Body of pancreas (tissue), 4 donors: ENCODE measurements around the gene IL3. TPM values are rescaled to one million over a fixed set of nuclear protein-coding genes. Genes with fewer than 3 reads are reported as not detected.

Experiments
- ATAC-seq: fragments of 150-250 bp; one replicate; pipeline ENCODE4 v1.9.1; 2016
- DNase-seq, 4 donors: peaks; one replicate each; pipeline ENCODE4 v3.0.0-alpha.2; 2019
- H3K27ac ChIP-seq, 4 donors: fragments of 200-600 bp; sonication (generic); 1 replicate in 3 of 4; 2 replicates in 1 of 4; pipeline versions ENCODE4 v1.5.1 to v1.6.1; 2016 to 2019; ENCODE audit warnings: mild to moderate bottlenecking in 1 of 4, mixed read lengths in 1 of 4, moderate library complexity in 1 of 4
- H3K27me3 ChIP-seq, 2 donors: fragments of 200-600 bp; sonication (generic); one replicate each; pipeline ENCODE4 v1.6.0; 2016; ENCODE audit warnings: mild to moderate bottlenecking in 1 of 2
- H3K36me3 ChIP-seq, 2 donors: fragments of 200-600 bp; sonication (generic); replicated peaks in 1 of 2; 2 replicates each; pipeline ENCODE4 v1.5.1; 2016; ENCODE audit warnings: low read depth in 2 of 2; ENCODE audit not compliant: insufficient read depth in 1 of 2
- H3K4me1 ChIP-seq: fragments of 200-600 bp; sonication (generic); one replicate; pipeline ENCODE4 v1.6.0; 2016
- H3K4me3 ChIP-seq, 2 donors: fragments of 200-600 bp; sonication (generic); 1 replicate in 1 of 2; 2 replicates in 1 of 2; pipeline ENCODE4 v1.5.1; 2016 to 2019
- H3K9me3 ChIP-seq, 3 donors: fragments of 200-600 bp; sonication (generic); 1 replicate in 2 of 3; 2 replicates in 1 of 3; pipeline ENCODE4 v1.5.1; 2016
- POLR2A ChIP-seq, 3 donors: fragments of 450-650 bp; IDR thresholded peaks; one replicate each; pipeline ENCODE4 v1.6.1; 2016; ENCODE audit warnings: antibody characterized with exemption in 3 of 3, mild to moderate bottlenecking in 2 of 3
- WGBS, 2 donors: methylation state at CpG; one replicate each; pipeline ENCODE4 v1.1.5; 2017; 5-methylcytosine and 5-hydroxymethylcytosine counted together
- intact Hi-C: fragments of 100-400 bp; cut with DNase I; formaldehyde crosslinking; loops from one replicate; pipeline ENCODE4 v1.15.1; 2023
- total RNA-seq, 2 donors: library from RNA; depleted of rRNA; stranded (reverse); fragments of >200 nt; gene quantifications; one replicate each; pipeline ENCODE4 v1.1.0, GENCODE V29; 2016
- TF ChIP-seq, protein P1 (sequence below), 7 experiments: fragments of 450-650 bp in 4 of 7; fragments of 200-600 bp in 3 of 7; sonication (generic) in 3 of 7; IDR thresholded peaks; one replicate each; pipeline ENCODE4 v1.5.1; 2016 to 2019; ENCODE audit warnings: antibody characterized with exemption in 7 of 7

Gene IL3
- total RNA-seq, 2 donors from 2014 or later = not detected

DNA sequence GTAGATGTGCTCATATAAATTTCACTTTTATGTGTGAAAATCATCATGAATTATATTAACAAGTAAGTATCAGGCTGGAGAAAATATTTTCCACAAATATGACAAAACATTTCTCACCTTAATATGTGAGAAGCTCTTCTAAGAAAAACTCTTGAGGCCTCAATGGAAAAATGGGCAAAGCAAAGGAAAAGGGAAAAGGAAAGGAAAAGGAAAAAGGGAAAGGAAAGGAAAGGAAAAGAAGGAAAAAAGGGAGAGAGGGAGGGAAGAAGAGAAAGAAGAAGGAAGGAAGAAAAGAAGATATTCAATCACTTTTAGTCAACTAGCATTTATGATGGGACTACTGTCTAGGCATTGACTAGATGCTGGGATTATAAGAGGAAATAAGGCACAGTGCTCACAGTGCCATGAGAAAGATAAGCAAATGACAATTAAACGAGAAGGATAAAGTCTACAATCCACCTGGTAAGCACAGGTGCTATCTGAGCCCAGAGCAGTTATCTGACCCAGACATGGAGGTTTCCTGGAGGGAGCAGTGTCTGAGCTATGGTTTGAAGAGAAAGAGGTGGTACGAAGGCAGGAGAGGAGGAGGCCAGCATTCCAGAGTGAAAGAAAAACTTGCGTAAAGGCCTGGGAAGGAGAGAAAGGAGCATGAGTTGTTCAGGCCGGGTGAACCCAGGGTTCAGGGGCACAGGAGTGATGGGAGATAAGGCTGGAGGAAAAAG, 30.7 kb upstream of the IL3 start:
- Histone ChIP-seq H3K4me3 (no peak overlapping the region), H3K27ac (no peak overlapping the region), H3K27me3 (peaks cover 0 to 4% of the 10 kb centered on the region in 2 donors), H3K9me3 (no peaks in the 10 kb centered on the region), H3K4me1 (no peaks in the 10 kb centered on the region), H3K36me3 (no peaks in the 10 kb centered on the region)
- no peak for ATAC-seq
- DNase-seq = no peak
- no peak for TF ChIP-seq POLR2A (IDR thresholded peaks at IDR 0.05)
- TF ChIP-seq, protein P1, sequence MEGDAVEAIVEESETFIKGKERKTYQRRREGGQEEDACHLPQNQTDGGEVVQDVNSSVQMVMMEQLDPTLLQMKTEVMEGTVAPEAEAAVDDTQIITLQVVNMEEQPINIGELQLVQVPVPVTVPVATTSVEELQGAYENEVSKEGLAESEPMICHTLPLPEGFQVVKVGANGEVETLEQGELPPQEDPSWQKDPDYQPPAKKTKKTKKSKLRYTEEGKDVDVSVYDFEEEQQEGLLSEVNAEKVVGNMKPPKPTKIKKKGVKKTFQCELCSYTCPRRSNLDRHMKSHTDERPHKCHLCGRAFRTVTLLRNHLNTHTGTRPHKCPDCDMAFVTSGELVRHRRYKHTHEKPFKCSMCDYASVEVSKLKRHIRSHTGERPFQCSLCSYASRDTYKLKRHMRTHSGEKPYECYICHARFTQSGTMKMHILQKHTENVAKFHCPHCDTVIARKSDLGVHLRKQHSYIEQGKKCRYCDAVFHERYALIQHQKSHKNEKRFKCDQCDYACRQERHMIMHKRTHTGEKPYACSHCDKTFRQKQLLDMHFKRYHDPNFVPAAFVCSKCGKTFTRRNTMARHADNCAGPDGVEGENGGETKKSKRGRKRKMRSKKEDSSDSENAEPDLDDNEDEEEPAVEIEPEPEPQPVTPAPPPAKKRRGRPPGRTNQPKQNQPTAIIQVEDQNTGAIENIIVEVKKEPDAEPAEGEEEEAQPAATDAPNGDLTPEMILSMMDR (IDR thresholded peaks at IDR 0.05) = no peak
- 66 to 73% methylated on average over 4 of the region's 4 CpGs for WGBS, 2 donors
- intact Hi-C loops = no loop called here

DNA sequence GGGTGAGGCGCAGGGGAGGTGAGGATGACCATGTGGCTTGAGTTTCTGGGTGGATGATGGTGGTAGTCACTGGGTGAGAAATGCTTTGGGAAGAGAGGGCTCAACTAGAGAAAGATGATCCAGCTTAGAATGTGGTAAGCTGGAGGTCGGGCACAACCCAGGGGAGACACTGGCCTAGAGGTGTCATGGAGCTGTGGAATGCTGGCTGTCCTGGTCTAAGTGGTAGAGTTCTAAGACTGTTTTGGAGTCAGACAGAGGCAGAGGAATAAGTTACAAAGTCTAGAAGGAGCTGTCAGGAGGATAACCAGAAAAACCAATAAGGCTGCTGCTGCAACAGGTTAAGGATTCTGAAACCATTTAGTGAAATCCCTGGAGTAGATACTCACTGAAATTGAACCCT, 29.8 kb upstream of the IL3 start:
- no peak for TF ChIP-seq POLR2A (IDR thresholded peaks at IDR 0.05)
- TF ChIP-seq, protein P1 (IDR thresholded peaks at IDR 0.05) = no peak
- DNase-seq = no peak
- Histone ChIP-seq H3K4me1 (no peaks in the 10 kb centered on the region), H3K4me3 (no peak overlapping the region), H3K27ac (no peak overlapping the region), H3K27me3 (peaks cover 0 to 4% of the 10 kb centered on the region in 2 donors), H3K36me3 (no peaks in the 10 kb centered on the region), H3K9me3 (no peaks in the 10 kb centered on the region)
- intact Hi-C loops = no loop called here
- WGBS, 2 donors = 76 to 94% methylated on average over 2 of the region's 2 CpGs
- no peak for ATAC-seq

DNA sequence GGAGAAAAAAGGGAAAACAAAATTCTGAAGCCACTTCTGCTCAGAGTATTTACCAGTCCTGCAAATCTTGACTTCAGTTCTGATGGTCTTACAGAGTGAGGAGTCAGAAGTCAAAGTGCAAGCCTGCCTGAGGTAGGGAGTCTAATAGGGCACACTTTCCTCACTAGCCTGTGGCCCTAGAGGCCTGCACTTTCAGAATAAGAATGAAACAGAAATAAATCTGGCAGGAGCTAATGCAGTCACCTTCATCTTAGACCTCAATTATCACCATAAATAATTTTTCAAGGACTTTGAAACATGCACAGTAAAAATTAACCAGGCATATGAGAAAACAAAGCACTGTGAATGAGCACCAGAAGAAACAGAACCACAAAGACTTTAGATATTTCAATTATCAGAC, 28.3 kb upstream of the IL3 start:
- intact Hi-C loops = no loop called here
- ATAC-seq (no peak), DNase-seq (no peak)
- Histone ChIP-seq H3K9me3 (no peaks in the 10 kb centered on the region), H3K27me3 (peaks cover 0 to 4% of the 10 kb centered on the region in 2 donors), H3K27ac (no peak overlapping the region), H3K36me3 (no peaks in the 10 kb centered on the region), H3K4me1 (no peaks in the 10 kb centered on the region), H3K4me3 (no peak overlapping the region)
- TF ChIP-seq, protein P1 (IDR thresholded peaks at IDR 0.05) = no peak
- no peak for TF ChIP-seq POLR2A (IDR thresholded peaks at IDR 0.05)

DNA sequence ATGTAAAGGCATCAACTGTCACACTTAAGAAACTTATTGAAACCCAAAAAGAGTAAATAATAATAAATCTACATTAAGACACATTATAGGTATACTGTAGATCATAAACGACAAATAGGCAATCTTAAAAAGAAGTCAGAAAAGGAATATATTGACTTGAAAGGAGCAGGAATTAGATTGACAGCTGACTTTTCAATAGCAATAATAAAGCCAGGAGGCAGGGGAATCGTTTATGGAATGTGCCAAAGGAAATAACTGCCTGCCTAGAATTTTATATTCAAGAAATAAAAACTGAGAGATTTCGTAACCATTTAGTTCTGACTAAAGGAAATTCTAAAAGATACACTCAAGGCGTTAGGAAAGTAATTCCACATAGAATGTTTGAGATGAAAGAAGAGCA, 27.3 kb upstream of the IL3 start:
- no peaks in the 10 kb centered on the region for H3K36me3 ChIP-seq
- no peak overlapping the region for H3K4me3 ChIP-seq
- TF ChIP-seq, protein P1 (IDR thresholded peaks at IDR 0.05) = no peak
- H3K4me1 ChIP-seq = no peaks in the 10 kb centered on the region
- H3K27ac ChIP-seq = no peak overlapping the region
- peaks cover 0 to 4% of the 10 kb centered on the region in 2 donors for H3K27me3 ChIP-seq
- 57 to 72% methylated on average over 4 of the region's 4 CpGs for WGBS, 2 donors
- ATAC-seq (no peak), DNase-seq (no peak)
- intact Hi-C loops = no loop called here
- no peaks in the 10 kb centered on the region for H3K9me3 ChIP-seq

DNA sequence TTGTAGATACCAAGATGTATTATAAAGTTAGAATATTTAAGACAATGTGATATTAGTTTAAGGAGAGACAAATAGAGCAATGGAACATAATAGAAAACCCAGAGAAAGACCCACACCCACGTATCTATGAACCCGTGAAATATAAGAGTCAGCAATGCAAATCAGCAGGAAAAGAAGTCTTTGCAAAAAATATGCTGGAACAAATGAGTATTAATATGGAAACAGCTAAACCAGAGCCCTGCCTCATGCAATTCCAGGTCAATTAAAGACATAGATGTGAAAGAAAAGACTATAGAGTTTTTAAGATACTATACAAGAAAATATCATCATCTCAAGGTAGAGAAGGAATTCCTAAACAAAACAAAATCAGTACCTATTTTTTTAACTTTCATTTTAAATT, 23.1 kb upstream of the IL3 start:
- Histone ChIP-seq H3K4me3 (no peak overlapping the region), H3K36me3 (no peaks in the 10 kb centered on the region), H3K27ac (no peak overlapping the region), H3K9me3 (no peaks in the 10 kb centered on the region), H3K27me3 (peaks cover 0 to 4% of the 10 kb centered on the region in 2 donors), H3K4me1 (no peaks in the 10 kb centered on the region)
- intact Hi-C loops = no loop called here
- DNase-seq (no peak), ATAC-seq (no peak)
- 32 to 56% methylated on average over 2 of the region's 2 CpGs for WGBS, 2 donors
- TF ChIP-seq, protein P1 (IDR thresholded peaks at IDR 0.05) = no peak
- no peak for TF ChIP-seq POLR2A (IDR thresholded peaks at IDR 0.05)
